ENCODE measurements around the gene RARB.

Gene RARB

DNA sequence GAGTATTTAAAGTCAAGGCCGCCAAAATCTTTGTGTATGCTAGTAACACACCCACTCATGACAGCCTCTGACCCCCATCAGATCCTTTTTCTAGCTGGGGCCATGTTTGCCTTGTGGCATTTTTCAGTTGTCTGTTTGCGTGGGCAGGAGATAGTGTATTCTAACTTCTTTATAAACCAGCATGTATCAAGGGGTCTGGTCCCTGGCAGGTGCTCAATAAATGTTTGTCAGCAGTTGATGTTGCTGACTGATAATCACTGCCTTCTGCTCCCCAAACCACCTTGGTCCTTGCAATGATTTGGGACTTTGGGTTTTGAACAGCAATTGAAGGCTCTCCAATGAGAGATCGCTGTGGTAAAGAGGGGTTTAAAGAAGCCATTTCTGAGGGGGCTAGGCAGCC lies 19.2 kb downstream of the RARB start (continued):
- TF ChIP-seq PATZ1 (CRISPR knock-in tag; IDR thresholded peaks at IDR 0.05; ENCODE audit: borderline replicate concordance) (no peak), ZNF8 (CRISPR knock-in tag; IDR thresholded peaks at IDR 0.05) (no peak)

- no peak for ATAC-seq
- TF ChIP-seq, protein P1, sequence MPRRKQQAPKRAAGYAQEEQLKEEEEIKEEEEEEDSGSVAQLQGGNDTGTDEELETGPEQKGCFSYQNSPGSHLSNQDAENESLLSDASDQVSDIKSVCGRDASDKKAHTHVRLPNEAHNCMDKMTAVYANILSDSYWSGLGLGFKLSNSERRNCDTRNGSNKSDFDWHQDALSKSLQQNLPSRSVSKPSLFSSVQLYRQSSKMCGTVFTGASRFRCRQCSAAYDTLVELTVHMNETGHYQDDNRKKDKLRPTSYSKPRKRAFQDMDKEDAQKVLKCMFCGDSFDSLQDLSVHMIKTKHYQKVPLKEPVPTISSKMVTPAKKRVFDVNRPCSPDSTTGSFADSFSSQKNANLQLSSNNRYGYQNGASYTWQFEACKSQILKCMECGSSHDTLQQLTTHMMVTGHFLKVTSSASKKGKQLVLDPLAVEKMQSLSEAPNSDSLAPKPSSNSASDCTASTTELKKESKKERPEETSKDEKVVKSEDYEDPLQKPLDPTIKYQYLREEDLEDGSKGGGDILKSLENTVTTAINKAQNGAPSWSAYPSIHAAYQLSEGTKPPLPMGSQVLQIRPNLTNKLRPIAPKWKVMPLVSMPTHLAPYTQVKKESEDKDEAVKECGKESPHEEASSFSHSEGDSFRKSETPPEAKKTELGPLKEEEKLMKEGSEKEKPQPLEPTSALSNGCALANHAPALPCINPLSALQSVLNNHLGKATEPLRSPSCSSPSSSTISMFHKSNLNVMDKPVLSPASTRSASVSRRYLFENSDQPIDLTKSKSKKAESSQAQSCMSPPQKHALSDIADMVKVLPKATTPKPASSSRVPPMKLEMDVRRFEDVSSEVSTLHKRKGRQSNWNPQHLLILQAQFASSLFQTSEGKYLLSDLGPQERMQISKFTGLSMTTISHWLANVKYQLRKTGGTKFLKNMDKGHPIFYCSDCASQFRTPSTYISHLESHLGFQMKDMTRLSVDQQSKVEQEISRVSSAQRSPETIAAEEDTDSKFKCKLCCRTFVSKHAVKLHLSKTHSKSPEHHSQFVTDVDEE (CRISPR knock-in tag; IDR thresholded peaks at IDR 0.05) = no peak
- no peak for TF ChIP-seq ZNF70 (CRISPR knock-in tag; IDR thresholded peaks at IDR 0.05)
Measured at GRCh38 chr3:25447925-25448324, 19.9 kb downstream of the RARB start.

DNA sequence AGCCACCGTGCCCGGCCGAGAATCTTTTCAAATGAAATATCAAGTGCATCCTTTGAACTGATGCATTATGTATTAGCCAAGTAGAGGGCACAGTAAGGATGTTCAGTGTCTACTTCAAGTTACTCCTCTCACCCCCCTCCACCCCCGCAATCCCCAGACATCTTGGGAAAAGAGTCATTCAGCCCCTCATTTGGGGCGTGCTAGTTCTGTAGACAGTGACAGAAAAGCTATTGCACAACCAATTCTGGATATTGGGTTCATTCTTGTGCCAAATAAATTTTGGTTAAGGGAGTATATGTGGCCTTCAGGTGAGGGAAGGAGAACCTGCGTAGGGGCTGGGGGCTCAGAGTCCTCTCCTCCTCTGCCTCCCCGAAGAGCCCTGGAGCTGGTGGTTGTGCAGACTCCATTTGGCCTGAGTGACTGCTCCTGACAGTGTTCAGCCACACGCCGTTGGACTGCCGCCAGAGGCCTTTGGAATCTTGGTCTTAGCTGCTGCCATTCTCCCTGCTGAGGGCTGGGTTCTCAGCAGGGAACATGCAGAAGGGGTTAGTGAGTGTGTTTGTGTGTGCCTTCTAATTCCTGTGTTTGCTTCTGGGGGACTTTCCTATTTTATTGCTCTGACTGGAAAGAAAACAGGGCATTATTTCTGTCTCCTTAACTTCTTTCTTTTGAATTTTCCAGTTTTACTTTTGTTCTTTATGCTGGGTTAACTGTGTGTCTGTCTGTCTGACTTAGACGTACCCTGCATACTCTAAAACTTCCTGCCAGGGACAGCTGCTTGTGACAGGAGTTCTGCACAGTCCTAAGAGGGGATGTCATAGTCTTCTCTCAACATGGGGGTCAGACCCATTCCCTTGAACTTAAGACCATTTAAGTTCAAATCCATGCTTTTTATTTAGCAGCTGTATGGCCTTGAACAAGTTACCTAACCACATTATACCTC lies 21.0 kb downstream of the RARB start:
- TF ChIP-seq TCF4 (CRISPR knock-in tag; IDR thresholded peaks at IDR 0.05; ENCODE audit: borderline replicate concordance) (no peak), SNAI2 (CRISPR knock-in tag; IDR thresholded peaks at IDR 0.05) (no peak), ESRRG (CRISPR knock-in tag; IDR thresholded peaks at IDR 0.05) (no peak), ISL1 (CRISPR knock-in tag; IDR thresholded peaks at IDR 0.05) (no peak), ARNTL (CRISPR knock-in tag; IDR thresholded peaks at IDR 0.05; ENCODE audit: borderline replicate concordance, low read depth) (no peak)
- TF ChIP-seq, protein P1 (CRISPR knock-in tag; IDR thresholded peaks at IDR 0.05) = no peak
- peak; percentile 92 for ATAC-seq

DNA sequence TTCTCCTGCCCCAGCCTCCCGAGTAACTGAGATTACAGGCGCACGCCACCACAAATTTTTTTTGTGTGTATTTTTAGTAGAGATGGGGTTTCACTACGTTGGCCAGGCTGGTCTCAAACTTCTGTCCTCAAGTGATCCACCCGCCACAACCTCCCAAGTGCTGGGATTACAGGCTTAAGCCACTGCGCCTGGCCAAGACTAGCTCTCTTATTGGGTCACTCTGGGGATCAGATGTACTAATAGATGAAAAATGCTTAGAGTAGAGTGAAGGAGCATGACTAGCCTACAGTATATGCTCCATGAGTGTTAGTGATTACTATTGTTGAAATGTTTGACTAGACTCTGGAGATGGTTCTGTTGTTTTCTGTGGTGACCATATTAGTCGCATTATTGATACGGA lies 21.8 kb downstream of the RARB start:
- no peak for ATAC-seq
- no peak for TF ChIP-seq ZFP30 (CRISPR knock-in tag; IDR thresholded peaks at IDR 0.05)

DNA sequence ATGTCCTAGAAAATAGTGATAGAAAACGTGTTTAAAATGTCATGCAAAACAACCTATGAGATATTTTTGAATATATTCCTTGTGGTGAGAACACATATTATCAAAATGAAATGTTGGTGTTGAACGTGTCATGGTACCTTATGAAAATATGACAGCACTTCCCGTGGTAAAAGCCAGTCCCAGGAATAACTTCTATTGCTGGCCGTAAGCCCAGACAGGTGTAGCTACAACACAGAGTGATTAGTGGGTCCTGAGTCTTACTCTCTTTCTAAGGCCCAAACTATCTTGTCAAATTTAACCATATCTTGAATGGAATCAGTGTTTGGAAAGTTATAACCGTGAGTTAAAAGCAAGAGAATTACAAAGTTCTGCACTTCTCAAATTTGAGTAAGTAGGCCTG lies 24.1 kb downstream of the RARB start:
- ATAC-seq = no peak

More for the DNA sequence above, 24.1 kb downstream of the RARB start:
- TF ChIP-seq, protein P2, sequence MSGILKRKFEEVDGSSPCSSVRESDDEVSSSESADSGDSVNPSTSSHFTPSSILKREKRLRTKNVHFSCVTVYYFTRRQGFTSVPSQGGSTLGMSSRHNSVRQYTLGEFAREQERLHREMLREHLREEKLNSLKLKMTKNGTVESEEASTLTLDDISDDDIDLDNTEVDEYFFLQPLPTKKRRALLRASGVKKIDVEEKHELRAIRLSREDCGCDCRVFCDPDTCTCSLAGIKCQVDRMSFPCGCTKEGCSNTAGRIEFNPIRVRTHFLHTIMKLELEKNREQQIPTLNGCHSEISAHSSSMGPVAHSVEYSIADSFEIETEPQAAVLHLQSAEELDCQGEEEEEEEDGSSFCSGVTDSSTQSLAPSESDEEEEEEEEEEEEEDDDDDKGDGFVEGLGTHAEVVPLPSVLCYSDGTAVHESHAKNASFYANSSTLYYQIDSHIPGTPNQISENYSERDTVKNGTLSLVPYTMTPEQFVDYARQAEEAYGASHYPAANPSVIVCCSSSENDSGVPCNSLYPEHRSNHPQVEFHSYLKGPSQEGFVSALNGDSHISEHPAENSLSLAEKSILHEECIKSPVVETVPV (CRISPR knock-in tag; IDR thresholded peaks at IDR 0.05) = no peak
- TF ChIP-seq, protein P1 (CRISPR knock-in tag; IDR thresholded peaks at IDR 0.05) = no peak
- TF ChIP-seq ZFP30 (CRISPR knock-in tag; IDR thresholded peaks at IDR 0.05) (no peak), SNAI2 (CRISPR knock-in tag; IDR thresholded peaks at IDR 0.05) (no peak), RARB (CRISPR knock-in tag; IDR thresholded peaks at IDR 0.05) (no peak), ZFP3 (CRISPR knock-in tag; IDR thresholded peaks at IDR 0.05) (no peak), OSR1 (CRISPR knock-in tag; IDR thresholded peaks at IDR 0.05) (no peak), GLIS3 (CRISPR knock-in tag; IDR thresholded peaks at IDR 0.05) (no peak)

Measured in SK-N-SH treated with all-trans-retinoic acid at 6 μM for 48 hours (cell line).